Measurements from ENCODE around the gene PCNT. TPM values are rescaled to one million over a fixed set of nuclear protein-coding genes. Genes with fewer than 3 reads are reported as not detected.

PCNT gene
- total and polyA plus RNA-seq, 2 donors (not counting 1 experiment from before 2014, with no cell fraction given): 20.3 to 58.1 TPM

DNA sequence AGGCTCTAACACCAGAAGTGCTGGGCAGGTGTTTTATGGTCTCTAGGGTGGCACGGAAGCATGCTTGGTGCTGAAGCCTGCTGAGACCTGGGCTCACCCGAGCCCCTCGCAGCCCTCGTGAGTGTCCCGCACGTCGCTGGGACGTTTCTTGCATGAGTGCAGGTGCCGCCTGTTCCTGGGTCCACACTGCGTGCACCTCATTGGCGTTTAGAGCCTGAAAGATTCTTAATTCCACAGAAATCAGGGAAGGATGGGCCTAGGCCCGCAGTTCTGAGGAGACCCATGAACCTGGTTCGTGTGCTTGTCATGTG, 91.0 kb downstream of the PCNT start:
- no peak overlapping the region for H3K4me3 ChIP-seq (ENCODE audit: control extremely low read depth in 1 of 5, extremely low read depth in 1 of 5, insufficient read depth in 1 of 5, low read depth in 2 of 5, low read length in 4 of 5)
- no peak overlapping the region for H3K4me3 Mint-ChIP-seq
- no peaks in the 10 kb centered on the region for H3K4me1 Mint-ChIP-seq
- H2AFZ ChIP-seq (ENCODE audit: insufficient read depth, low read depth, low read length, poor library complexity, severe bottlenecking): no peak overlapping the region
- no peaks in the 10 kb centered on the region for H3K4me1 ChIP-seq (ENCODE audit: control insufficient read depth in 2 of 2, insufficient read depth in 2 of 2, low read length in 2 of 2)
- no peaks in the 10 kb centered on the region for H4K20me1 ChIP-seq (ENCODE audit: control insufficient read depth, insufficient read depth, low read length, poor library complexity, severe bottlenecking)
- H3K27me3 Mint-ChIP-seq: no peaks in the 10 kb centered on the region
- WGBS (ENCODE audit: insufficient coverage): 97% methylated on average over 13 of the region's 13 CpGs
- H3K9ac ChIP-seq (ENCODE audit: low read length): no peak overlapping the region
- H3K27ac ChIP-seq (ENCODE audit: low read length in 2 of 2): no peak overlapping the region
- H3K9me3 Mint-ChIP-seq (ENCODE audit: insufficient read depth): no peaks in the 10 kb centered on the region
- peaks cover 0 to 34% of the 10 kb centered on the region in 2 experiments for H3K36me3 ChIP-seq (replicated peaks in 1 of 2; ENCODE audit: control extremely low read depth in 1 of 2, control insufficient read depth in 1 of 2, extremely low read depth in 1 of 2, insufficient read depth in 2 of 2, low read length in 1 of 2)
- POLR2A ChIA-PET: no interaction called here
- DNase-seq (no peak), ATAC-seq (ENCODE audit: low read depth) (no peak)
- H3K9me3 ChIP-seq (ENCODE audit: control extremely low read depth in 1 of 3, control insufficient read depth in 2 of 3, insufficient read depth in 1 of 3, low read length in 2 of 3): no peaks in the 10 kb centered on the region
- CTCF ChIA-PET: no interaction called here
- H3K79me2 ChIP-seq (ENCODE audit: control insufficient read depth, insufficient read depth, low read length): no peaks in the 10 kb centered on the region
- H3K4me2 ChIP-seq (replicated peaks; ENCODE audit: low read depth, low read length, poor library complexity, severe bottlenecking): no peak overlapping the region
- H3K27me3 ChIP-seq (replicated peaks in 1 of 4; ENCODE audit: control extremely low read depth in 1 of 4, control insufficient read depth in 3 of 4, insufficient read depth in 4 of 4, low read length in 3 of 4): no peaks in the 10 kb centered on the region
- intact Hi-C loops (cut with micrococcal nuclease): no loop called here
- H3K27ac Mint-ChIP-seq: no peak overlapping the region
- no peak for TF ChIP-seq EZH2 (IDR thresholded peaks at IDR 0.05; ENCODE audit: borderline replicate concordance, insufficient read depth, low read depth, low read length, poor library complexity, severe bottlenecking)
- TF ChIP-seq, protein P1, sequence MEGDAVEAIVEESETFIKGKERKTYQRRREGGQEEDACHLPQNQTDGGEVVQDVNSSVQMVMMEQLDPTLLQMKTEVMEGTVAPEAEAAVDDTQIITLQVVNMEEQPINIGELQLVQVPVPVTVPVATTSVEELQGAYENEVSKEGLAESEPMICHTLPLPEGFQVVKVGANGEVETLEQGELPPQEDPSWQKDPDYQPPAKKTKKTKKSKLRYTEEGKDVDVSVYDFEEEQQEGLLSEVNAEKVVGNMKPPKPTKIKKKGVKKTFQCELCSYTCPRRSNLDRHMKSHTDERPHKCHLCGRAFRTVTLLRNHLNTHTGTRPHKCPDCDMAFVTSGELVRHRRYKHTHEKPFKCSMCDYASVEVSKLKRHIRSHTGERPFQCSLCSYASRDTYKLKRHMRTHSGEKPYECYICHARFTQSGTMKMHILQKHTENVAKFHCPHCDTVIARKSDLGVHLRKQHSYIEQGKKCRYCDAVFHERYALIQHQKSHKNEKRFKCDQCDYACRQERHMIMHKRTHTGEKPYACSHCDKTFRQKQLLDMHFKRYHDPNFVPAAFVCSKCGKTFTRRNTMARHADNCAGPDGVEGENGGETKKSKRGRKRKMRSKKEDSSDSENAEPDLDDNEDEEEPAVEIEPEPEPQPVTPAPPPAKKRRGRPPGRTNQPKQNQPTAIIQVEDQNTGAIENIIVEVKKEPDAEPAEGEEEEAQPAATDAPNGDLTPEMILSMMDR (IDR thresholded peaks at IDR 0.05): no peak

DNA sequence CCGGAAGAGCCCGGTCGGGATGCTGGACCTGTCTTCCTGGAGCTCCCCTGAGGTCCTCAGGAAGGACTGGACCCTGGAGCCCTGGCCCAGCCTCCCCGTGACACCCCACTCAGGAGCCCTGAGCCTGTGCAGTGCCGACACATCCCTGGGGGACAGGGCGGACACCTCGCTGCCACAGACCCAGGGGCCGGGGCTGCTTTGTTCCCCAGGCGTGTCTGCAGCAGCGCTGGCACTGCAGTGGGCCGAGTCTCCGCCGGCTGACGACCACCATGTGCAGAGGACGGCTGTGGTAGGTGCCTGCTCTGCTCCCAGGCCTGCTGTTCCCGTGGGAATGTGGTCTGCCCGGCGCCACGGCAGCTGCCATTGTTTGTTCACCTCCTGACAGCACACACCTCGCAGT, 92.6 kb downstream of the PCNT start:
- no peaks in the 10 kb centered on the region for H3K9me3 Mint-ChIP-seq (ENCODE audit: insufficient read depth)
- DNase-seq (no peak), ATAC-seq (ENCODE audit: low read depth) (no peak)
- H3K27me3 Mint-ChIP-seq: no peaks in the 10 kb centered on the region
- no peaks in the 10 kb centered on the region for H3K4me1 Mint-ChIP-seq
- intact Hi-C loops (cut with micrococcal nuclease): no loop called here
- H3K4me2 ChIP-seq (replicated peaks; ENCODE audit: low read depth, low read length, poor library complexity, severe bottlenecking): no peak overlapping the region
- POLR2A ChIA-PET: no interaction called here
- H3K27ac Mint-ChIP-seq: no peak overlapping the region
- TF ChIP-seq EZH2 (IDR thresholded peaks at IDR 0.05; ENCODE audit: borderline replicate concordance, insufficient read depth, low read depth, low read length, poor library complexity, severe bottlenecking): no peak
- TF ChIP-seq, protein P1 (IDR thresholded peaks at IDR 0.05): no peak
- H3K27ac ChIP-seq (ENCODE audit: low read length in 2 of 2): no peak overlapping the region
- no peaks in the 10 kb centered on the region for H4K20me1 ChIP-seq (ENCODE audit: control insufficient read depth, insufficient read depth, low read length, poor library complexity, severe bottlenecking)
- H3K79me2 ChIP-seq (ENCODE audit: control insufficient read depth, insufficient read depth, low read length): no peaks in the 10 kb centered on the region
- no peak overlapping the region for H3K9ac ChIP-seq (ENCODE audit: low read length)
- H3K4me1 ChIP-seq (ENCODE audit: control insufficient read depth in 2 of 2, insufficient read depth in 2 of 2, low read length in 2 of 2): no peaks in the 10 kb centered on the region
- H3K9me3 ChIP-seq (ENCODE audit: control extremely low read depth in 1 of 3, control insufficient read depth in 2 of 3, insufficient read depth in 1 of 3, low read length in 2 of 3): no peaks in the 10 kb centered on the region
- peaks cover 0 to 37% of the 10 kb centered on the region in 2 experiments for H3K36me3 ChIP-seq (replicated peaks in 1 of 2; ENCODE audit: control extremely low read depth in 1 of 2, control insufficient read depth in 1 of 2, extremely low read depth in 1 of 2, insufficient read depth in 2 of 2, low read length in 1 of 2)
- no peaks in the 10 kb centered on the region for H3K27me3 ChIP-seq (replicated peaks in 1 of 4; ENCODE audit: control extremely low read depth in 1 of 4, control insufficient read depth in 3 of 4, insufficient read depth in 4 of 4, low read length in 3 of 4)
- H2AFZ ChIP-seq (ENCODE audit: insufficient read depth, low read depth, low read length, poor library complexity, severe bottlenecking): no peak overlapping the region
- WGBS (ENCODE audit: insufficient coverage): 98% methylated on average over 20 of the region's 20 CpGs
- CTCF ChIA-PET: no interaction called here
- H3K4me3 ChIP-seq (ENCODE audit: control extremely low read depth in 1 of 5, extremely low read depth in 1 of 5, insufficient read depth in 1 of 5, low read depth in 2 of 5, low read length in 4 of 5): no peak overlapping the region
- no peak overlapping the region for H3K4me3 Mint-ChIP-seq

Measured in B cell (primary cell).